ENCODE data around the gene SEMA3D.

GRCh38 chr7:85111761-85112160 lies 75.1 kb downstream of the SEMA3D start:
- TF ChIP-seq RBBP5 (IDR thresholded peaks at IDR 0.05; ENCODE audit: borderline replicate concordance, insufficient read depth, low read length, poor library complexity, severe bottlenecking): no peak
- no peak for TF ChIP-seq CBFB (CRISPR knock-in tag; IDR thresholded peaks at IDR 0.05)

Measured in K562 (cell line).